Measurements from ENCODE around the gene NAV2. TPM values are rescaled to one million over a fixed set of nuclear protein-coding genes. Genes with fewer than 3 reads are reported as not detected.

NAV2 gene
- total RNA-seq, 1 experiment from 2014 or later = 139 TPM

GRCh38 chr11:19842505-19842904 lies 129.9 kb downstream of the NAV2 start:
- Mint-ChIP-seq H3K9me3 (ENCODE audit: unreplicated experiment) (no peaks in the 10 kb centered on the region), H3K4me3 (ENCODE audit: unreplicated experiment) (no peak overlapping the region), H3K27ac (ENCODE audit: low read depth, unreplicated experiment) (no peak overlapping the region), H3K4me1 (ENCODE audit: insufficient read depth, unreplicated experiment) (no peaks in the 10 kb centered on the region), H3K36me3 (ENCODE audit: insufficient read depth, unreplicated experiment) (peaks cover 10% of the 10 kb centered on the region), H3K27me3 (ENCODE audit: insufficient read depth, unreplicated experiment) (no peaks in the 10 kb centered on the region)
- BruUV-seq (replicated peaks) = no TSS peak
- intact Hi-C loops (cut with micrococcal nuclease) = no loop called here
- ChIA-PET POLR2A (interaction anchor here (1.0 kb wide), 1 partner anchor 26 kb away, joined by 3 read pairs; no protein-coding TSS in a partner anchor), CTCF (interaction anchor here (0.8 to 1.5 kb wide), 3 partner anchors 99 to 767 kb away, joined by 3 to 4 read pairs (median 3); no protein-coding TSS in a partner anchor)
- TF ChIP-seq CTCF (IDR thresholded peaks at IDR 0.05; ENCODE audit: unreplicated experiment) = no peak
- no peak for DNase-seq (ENCODE audit: unreplicated experiment)

- POLR2A ChIA-PET = no interaction called here
- Mint-ChIP-seq H3K4me3 (ENCODE audit: unreplicated experiment) (no peak overlapping the region), H3K36me3 (ENCODE audit: insufficient read depth, unreplicated experiment) (peaks cover 10% of the 10 kb centered on the region), H3K9me3 (ENCODE audit: unreplicated experiment) (no peaks in the 10 kb centered on the region), H3K27ac (ENCODE audit: low read depth, unreplicated experiment) (no peak overlapping the region), H3K4me1 (ENCODE audit: insufficient read depth, unreplicated experiment) (no peaks in the 10 kb centered on the region), H3K27me3 (ENCODE audit: insufficient read depth, unreplicated experiment) (no peaks in the 10 kb centered on the region)
- intact Hi-C loops (cut with micrococcal nuclease) = no loop called here
- no peak for TF ChIP-seq CTCF (IDR thresholded peaks at IDR 0.05; ENCODE audit: unreplicated experiment)
- BruUV-seq (replicated peaks) = no TSS peak
- DNase-seq (ENCODE audit: unreplicated experiment) = no peak
- CTCF ChIA-PET = no interaction called here
Measured at GRCh38 chr11:19843079-19843478, 130.4 kb downstream of the NAV2 start.

GRCh38 chr11:19844012-19844411 lies 131.4 kb downstream of the NAV2 start:
- Mint-ChIP-seq H3K27me3 (ENCODE audit: insufficient read depth, unreplicated experiment) (no peaks in the 10 kb centered on the region), H3K4me3 (ENCODE audit: unreplicated experiment) (no peak overlapping the region), H3K4me1 (ENCODE audit: insufficient read depth, unreplicated experiment) (no peaks in the 10 kb centered on the region), H3K9me3 (ENCODE audit: unreplicated experiment) (no peaks in the 10 kb centered on the region), H3K36me3 (ENCODE audit: insufficient read depth, unreplicated experiment) (peaks cover 10% of the 10 kb centered on the region), H3K27ac (ENCODE audit: low read depth, unreplicated experiment) (no peak overlapping the region)
- ChIA-PET CTCF (interaction anchor here (0.6 to 0.9 kb wide), 2 partner anchors 281 to 295 kb away, joined by 3 to 4 read pairs; no protein-coding TSS in a partner anchor), POLR2A (no interaction called here)
- DNase-seq (ENCODE audit: unreplicated experiment) = no peak
- intact Hi-C loops (cut with micrococcal nuclease) = no loop called here
- TF ChIP-seq CTCF (IDR thresholded peaks at IDR 0.05; ENCODE audit: unreplicated experiment) = no peak
- BruUV-seq (replicated peaks) = no TSS peak

GRCh38 chr11:19844806-19845205 lies 132.2 kb downstream of the NAV2 start:
- Mint-ChIP-seq H3K27ac (ENCODE audit: low read depth, unreplicated experiment) (no peak overlapping the region), H3K36me3 (ENCODE audit: insufficient read depth, unreplicated experiment) (peaks cover 10% of the 10 kb centered on the region), H3K4me3 (ENCODE audit: unreplicated experiment) (no peak overlapping the region), H3K27me3 (ENCODE audit: insufficient read depth, unreplicated experiment) (no peaks in the 10 kb centered on the region), H3K9me3 (ENCODE audit: unreplicated experiment) (no peaks in the 10 kb centered on the region), H3K4me1 (ENCODE audit: insufficient read depth, unreplicated experiment) (no peaks in the 10 kb centered on the region)
- DNase-seq (ENCODE audit: unreplicated experiment) = no peak
- ChIA-PET CTCF (interaction anchor here (1.0 kb wide), 1 partner anchor 18 kb away, joined by 3 read pairs; no protein-coding TSS in a partner anchor), POLR2A (no interaction called here)
- TSS peak; percentile 18 for BruUV-seq (replicated peaks)
- no peak for TF ChIP-seq CTCF (IDR thresholded peaks at IDR 0.05; ENCODE audit: unreplicated experiment)
- intact Hi-C loops (cut with micrococcal nuclease) = no loop called here
